Smooth muscle cell (in vitro differentiated cells): ENCODE measurements around the gene TLX3. TPM values are rescaled to one million over a fixed set of nuclear protein-coding genes. Genes with fewer than 3 reads are reported as not detected.

Experiments used
- DNase-seq: peaks from one replicate; lab custom pipeline; 2025; ENCODE audit not compliant: unreplicated experiment; lab: John Stamatoyannopoulos, UW
- H2AFZ ChIP-seq: fragments of 200-600 bp; sonication (generic); 2 replicates; pipeline ENCODE4 v1.6.0; 2016; ENCODE audit warnings: antibody characterized with exemption, low read depth, mild to moderate bottlenecking
- H3F3A ChIP-seq: fragments of 200-600 bp; sonication (generic); 2 replicates; pipeline ENCODE4 v1.6.0; 2017; ENCODE audit warnings: antibody characterized with exemption, low read depth
- H3K27ac ChIP-seq: fragments of 200-600 bp; sonication (generic); 2 replicates; pipeline ENCODE4 v1.5.1; 2016; ENCODE audit warnings: low read depth, mild to moderate bottlenecking
- H3K27me3 ChIP-seq: fragments of 200-600 bp; sonication (generic); 2 replicates; pipeline ENCODE4 v1.6.1; 2016; ENCODE audit warnings: low read depth, mild to moderate bottlenecking
- H3K36me3 ChIP-seq: fragments of 200-600 bp; sonication (generic); 2 replicates; pipeline ENCODE4 v1.5.1; 2016; ENCODE audit warnings: low read depth
- H3K4me1 ChIP-seq: fragments of 200-600 bp; sonication (generic); 2 replicates; pipeline ENCODE4 v1.5.1; 2016; ENCODE audit warnings: low read depth
- H3K4me2 ChIP-seq: fragments of 200-600 bp; sonication (generic); 2 replicates; pipeline ENCODE4 v1.6.0; 2016; ENCODE audit warnings: mild to moderate bottlenecking
- H3K4me3 ChIP-seq: fragments of 200-600 bp; sonication (generic); 2 replicates; pipeline ENCODE4 v1.5.1; 2016; ENCODE audit warnings: mild to moderate bottlenecking
- H3K79me2 ChIP-seq: fragments of 200-600 bp; sonication (generic); 2 replicates; pipeline ENCODE4 v1.6.0; 2016; ENCODE audit warnings: low read depth, mild to moderate bottlenecking
- H3K9ac ChIP-seq: fragments of 200-600 bp; sonication (generic); 2 replicates; pipeline ENCODE4 v1.6.0; 2016; ENCODE audit warnings: low read depth
- H3K9me3 ChIP-seq: fragments of 200-600 bp; sonication (generic); replicated peaks from 2 replicates; pipeline ENCODE4 v1.5.1; 2016; ENCODE audit warnings: low read depth
- H4K20me1 ChIP-seq: fragments of 200-600 bp; sonication (generic); 2 replicates; pipeline ENCODE4 v1.6.0; 2016; ENCODE audit warnings: low read depth
- CTCF ChIP-seq: fragments of 200-600 bp; sonication (generic); IDR thresholded peaks from 2 replicates; pipeline ENCODE4 v1.5.1; 2017; ENCODE audit warnings: borderline replicate concordance, mild to moderate bottlenecking, antibody characterized with exemption; ENCODE audit not compliant: insufficient read depth, poor library complexity, severe bottlenecking
- WGBS: methylation state at CpG from one replicate; pipeline ENCODE4 v1.1.7; 2016; ENCODE audit warnings: low lambda C conversion rate; 5-methylcytosine and 5-hydroxymethylcytosine counted together
- polyA plus RNA-seq: library from polyadenylated mRNA; unstranded; fragments of >200 nt; fragmentation: Nextera tagmentation; extraction: Ambion mirVana; gene quantifications from 2 replicates; pipeline ENCODE4 v1.2.1, GENCODE V29; 2016
- total RNA-seq: library from RNA; depleted of rRNA; stranded (reverse); fragments of >200 nt; gene quantifications from 2 replicates; pipeline ENCODE4 v1.2.3, GENCODE V29; 2014

TLX3 gene
- total and polyA plus RNA-seq, 2 experiments from 2014 or later = 0.10 TPM; not detected in 1

- no peak for TF ChIP-seq CTCF
- Histone ChIP-seq H3K27me3 (peaks cover 88% of the 10 kb centered on the region), H3K4me1 (peaks cover 22% of the 10 kb centered on the region), H2AFZ (no peak overlapping the region), H3K9me3 (no peaks in the 10 kb centered on the region), H3K27ac (no peak overlapping the region), H3K4me2 (no peak overlapping the region), H3K79me2 (no peaks in the 10 kb centered on the region), H4K20me1 (no peaks in the 10 kb centered on the region), H3K9ac (no peak overlapping the region), H3K36me3 (no peaks in the 10 kb centered on the region), H3F3A (no peaks in the 10 kb centered on the region), H3K4me3 (no peak overlapping the region)
- WGBS = 26% methylated on average over 9 of the region's 10 CpGs
- no peak for DNase-seq
These were observed 2.1 kb upstream of the TLX3 start for GRCh38 chr5:171306781-171307591.

- no peaks in the 10 kb centered on the region for H3K36me3 ChIP-seq
- DNase-seq = no peak
- no peak overlapping the region for H3K27ac ChIP-seq
- H3K9me3 ChIP-seq = no peaks in the 10 kb centered on the region
- WGBS = 31% methylated on average over 38 of the region's 42 CpGs
- peaks cover 98% of the 10 kb centered on the region for H3K27me3 ChIP-seq
- no peaks in the 10 kb centered on the region for H4K20me1 ChIP-seq
- no peak overlapping the region for H3K4me2 ChIP-seq
- no peak for TF ChIP-seq CTCF
- H3K9ac ChIP-seq = no peak overlapping the region
- no peak overlapping the region for H3K4me3 ChIP-seq
- no peaks in the 10 kb centered on the region for H3K79me2 ChIP-seq
- no peak overlapping the region for H2AFZ ChIP-seq
- peaks cover 27% of the 10 kb centered on the region for H3K4me1 ChIP-seq
- no peaks in the 10 kb centered on the region for H3F3A ChIP-seq
These were observed 1.1 kb upstream of the TLX3 start for GRCh38 chr5:171307789-171308452.

GRCh38 chr5:171309276-171310211 is 496 bp downstream of the TLX3 start:
- no peak overlapping the region for H3K27ac ChIP-seq
- no peak for DNase-seq
- no peaks in the 10 kb centered on the region for H4K20me1 ChIP-seq
- H3K36me3 ChIP-seq = no peaks in the 10 kb centered on the region
- no peak overlapping the region for H3K4me2 ChIP-seq
- H3K9ac ChIP-seq = no peak overlapping the region
- no peak overlapping the region for H2AFZ ChIP-seq
- no peaks in the 10 kb centered on the region for H3F3A ChIP-seq
- no peaks in the 10 kb centered on the region for H3K9me3 ChIP-seq
- H3K4me3 ChIP-seq = no peak overlapping the region
- peaks cover 27% of the 10 kb centered on the region for H3K4me1 ChIP-seq
- no peak for TF ChIP-seq CTCF
- no peaks in the 10 kb centered on the region for H3K79me2 ChIP-seq
- WGBS = 5% methylated on average over 92 of the region's 106 CpGs
- peaks cover 100% of the 10 kb centered on the region for H3K27me3 ChIP-seq
